Tibial nerve (tissue), 4 donors: ENCODE data around the gene CHKA. TPM values are rescaled to one million over a fixed set of nuclear protein-coding genes. Genes with fewer than 3 reads are reported as not detected.

Source experiments
- DNase-seq, 2 donors: peaks; one replicate each; pipeline ENCODE4 v3.0.0-alpha.2; 2019; ENCODE audit warnings: low spot score in 2 of 2
- H3K27ac ChIP-seq, 4 donors: fragments of 200-600 bp; sonication (generic) in 3 of 4; one replicate each; pipeline ENCODE4 v1.5.1; 2017 to 2019; ENCODE audit warnings: mild to moderate bottlenecking in 1 of 4
- H3K27me3 ChIP-seq, 2 donors: fragments of 200-600 bp; sonication (generic) in 1 of 2; one replicate each; pipeline versions ENCODE4 v1.5.1 to v1.6.0; 2017 to 2019
- H3K36me3 ChIP-seq, 3 donors: fragments of 200-600 bp; sonication (generic); one replicate each; pipeline ENCODE4 v1.5.1; 2018 to 2019
- H3K4me1 ChIP-seq, 4 donors: fragments of 200-600 bp; sonication (generic) in 3 of 4; one replicate each; pipeline ENCODE4 v1.5.1; 2017 to 2019
- H3K4me3 ChIP-seq, 4 donors: fragments of 200-600 bp; sonication (generic) in 3 of 4; one replicate each; pipeline ENCODE4 v1.5.1; 2017 to 2019; ENCODE audit warnings: mild to moderate bottlenecking in 1 of 4, moderate library complexity in 1 of 4
- H3K9me3 ChIP-seq, 4 donors: fragments of 200-600 bp; sonication (generic) in 3 of 4; one replicate each; pipeline ENCODE4 v1.5.1; 2017 to 2019
- CTCF ChIP-seq, 5 experiments: fragments of 200-600 bp in 3 of 5; fragments of 450-650 bp in 2 of 5; sonication (generic) in 3 of 5; IDR thresholded peaks; one replicate each; pipeline ENCODE4 v1.5.1; 2016 to 2019; ENCODE audit warnings: antibody characterized with exemption in 5 of 5, mild to moderate bottlenecking in 3 of 5, moderate library complexity in 2 of 5
- EP300 ChIP-seq, 2 donors: sonication (generic); formaldehyde crosslinking; IDR thresholded peaks; one replicate each; pipeline ENCODE4 v1.6.1; 2017; ENCODE audit warnings: antibody characterized with exemption in 2 of 2, mild to moderate bottlenecking in 1 of 2
- POLR2A ChIP-seq, 2 donors: fragments of 450-650 bp; IDR thresholded peaks; one replicate each; pipeline ENCODE4 v1.6.1; 2017; ENCODE audit warnings: antibody characterized with exemption in 2 of 2, mild to moderate bottlenecking in 2 of 2, moderate library complexity in 2 of 2
- WGBS, 2 donors: methylation state at CpG; one replicate each; pipeline ENCODE4 v1.1.5; 2018; 5-methylcytosine and 5-hydroxymethylcytosine counted together
- total RNA-seq, 4 donors: library from RNA; depleted of rRNA; stranded (reverse); fragments of >200 nt; gene quantifications; one replicate each; pipeline ENCODE4 v1.1.0, GENCODE V29; 2016

The CHKA gene
- total RNA-seq, 4 donors from 2014 or later: 53.7 to 83.9 (median 78.0) TPM

- no peak for TF ChIP-seq POLR2A (IDR thresholded peaks at IDR 0.05)
- TF ChIP-seq EP300 (IDR thresholded peaks at IDR 0.05): no peak
- no peak for TF ChIP-seq CTCF (IDR thresholded peaks at IDR 0.05)
- WGBS, 2 donors: 81 to 84% methylated on average over 6 to 13 of the region's 13 CpGs
- Histone ChIP-seq H3K4me3 (no peak overlapping the region), H3K9me3 (peaks cover 0 to 22% (median 0%) of the 10 kb centered on the region in 4 donors), H3K27ac (no peak overlapping the region), H3K36me3 (peaks cover 0 to 70% (median 0%) of the 10 kb centered on the region in 3 donors), H3K4me1 (peaks cover 0 to 36% (median 5%) of the 10 kb centered on the region in 4 donors), H3K27me3 (no peaks in the 10 kb centered on the region)
- no peak for DNase-seq
These were observed 98.7 kb downstream of the CHKA start for GRCh38 chr11:68022531-68022930.

GRCh38 chr11:68021167-68021787 lies 99.9 kb downstream of the CHKA start:
- DNase-seq: no peak
- Histone ChIP-seq H3K4me1 (peaks cover 0 to 48% (median 17%) of the 10 kb centered on the region in 4 donors), H3K4me3 (no peak overlapping the region), H3K27me3 (no peaks in the 10 kb centered on the region), H3K36me3 (peaks cover 0 to 57% (median 0%) of the 10 kb centered on the region in 3 donors), H3K9me3 (peaks cover 0 to 22% (median 0%) of the 10 kb centered on the region in 4 donors), H3K27ac (peak overlapping the region in 1 of 4 donors; percentile 98)
- TF ChIP-seq CTCF (IDR thresholded peaks at IDR 0.05): peak in 1 of 5 experiments; percentile 27
- TF ChIP-seq EP300 (IDR thresholded peaks at IDR 0.05): no peak
- WGBS, 2 donors: 68 to 87% methylated on average over 18 to 27 of the region's 27 CpGs

- TF ChIP-seq EP300 (IDR thresholded peaks at IDR 0.05) (no peak), CTCF (IDR thresholded peaks at IDR 0.05) (peak in 1 of 5 experiments; percentile 9)
- Histone ChIP-seq H3K27ac (peak overlapping the region in 1 of 4 donors; percentile 98), H3K36me3 (peaks cover 0 to 56% (median 0%) of the 10 kb centered on the region in 3 donors), H3K4me3 (no peak overlapping the region), H3K27me3 (no peaks in the 10 kb centered on the region), H3K9me3 (peaks cover 0 to 19% (median 0%) of the 10 kb centered on the region in 4 donors), H3K4me1 (peaks cover 0 to 56% (median 17%) of the 10 kb centered on the region in 4 donors)
- DNase-seq: no peak
- WGBS, 2 donors: 50 to 54% methylated on average over 7 to 11 of the region's 11 CpGs
These were observed 100.6 kb downstream of the CHKA start for GRCh38 chr11:68020575-68020974.

GRCh38 chr11:68019486-68019885 lies 101.7 kb downstream of the CHKA start:
- Histone ChIP-seq H3K27ac (peak overlapping the region in 1 of 4 donors; percentile 98), H3K4me1 (peaks cover 0 to 66% (median 24%) of the 10 kb centered on the region in 4 donors), H3K36me3 (peaks cover 0 to 51% (median 0%) of the 10 kb centered on the region in 3 donors), H3K4me3 (no peak overlapping the region), H3K9me3 (peaks cover 0 to 8% (median 0%) of the 10 kb centered on the region in 4 donors), H3K27me3 (no peaks in the 10 kb centered on the region)
- 85 to 90% methylated on average over 8 to 12 of the region's 12 CpGs for WGBS, 2 donors
- no peak for TF ChIP-seq CTCF (IDR thresholded peaks at IDR 0.05)
- no peak for TF ChIP-seq POLR2A (IDR thresholded peaks at IDR 0.05)
- TF ChIP-seq EP300 (IDR thresholded peaks at IDR 0.05): no peak
- no peak for DNase-seq

GRCh38 chr11:68018730-68019190 lies 102.4 kb downstream of the CHKA start:
- 84 to 86% methylated on average over 17 of the region's 18 CpGs for WGBS, 2 donors
- peaks cover 0 to 44% (median 0%) of the 10 kb centered on the region in 3 donors for H3K36me3 ChIP-seq
- no peaks in the 10 kb centered on the region for H3K27me3 ChIP-seq
- peaks cover 0 to under 1% (median 0%) of the 10 kb centered on the region in 4 donors for H3K9me3 ChIP-seq
- TF ChIP-seq POLR2A (IDR thresholded peaks at IDR 0.05) (no peak), EP300 (IDR thresholded peaks at IDR 0.05) (no peak), CTCF (IDR thresholded peaks at IDR 0.05) (no peak)
- H3K4me3 ChIP-seq: no peak overlapping the region
- H3K4me1 ChIP-seq: peaks cover 0 to 74% (median 31%) of the 10 kb centered on the region in 4 donors
- peak overlapping the region in 2 of 4 donors; percentile 3 to 98 for H3K27ac ChIP-seq
- DNase-seq: no peak
